Measurements from ENCODE around the gene PRKCH.
A peak's percentile ranks its signal among the peaks of the same experiment; 100 is the strongest.

PRKCH gene

DNA sequence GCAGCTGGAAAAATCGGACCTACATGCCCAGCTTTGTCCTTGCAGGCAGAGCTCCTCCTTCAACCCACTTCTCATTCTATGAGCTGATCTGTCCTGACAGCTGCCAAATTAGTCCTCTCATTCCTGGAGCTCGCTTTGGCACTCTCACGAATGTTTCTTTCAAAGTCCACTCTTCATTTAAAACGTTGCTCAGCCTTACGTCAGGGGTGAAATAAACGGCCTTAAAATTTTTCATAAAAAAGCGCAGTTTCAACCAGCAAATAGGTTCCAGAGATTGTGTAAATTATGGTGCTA is 253.1 kb downstream of the PRKCH start:
- ChIA-PET CTCF (no interaction called here), POLR2A (no interaction called here)
- peaks cover 10% of the 10 kb centered on the region for H3K4me1 ChIP-seq (ENCODE audit: control insufficient read depth, insufficient read depth, low read length)
- no peaks in the 10 kb centered on the region for H3K36me3 ChIP-seq (ENCODE audit: control insufficient read depth in 2 of 2, insufficient read depth in 1 of 2, low read length in 2 of 2)
- H3K9me3 ChIP-seq (ENCODE audit: control insufficient read depth, insufficient read depth, low read depth, low read length): no peaks in the 10 kb centered on the region
- no peak overlapping the region for H3K27ac ChIP-seq (ENCODE audit: extremely low read depth, low read depth, low read length)
- no peak for TF ChIP-seq ZNF777 (tag by site-specific recombination; IDR thresholded peaks at IDR 0.05; ENCODE audit: borderline replicate concordance)
- TF ChIP-seq, protein P1, sequence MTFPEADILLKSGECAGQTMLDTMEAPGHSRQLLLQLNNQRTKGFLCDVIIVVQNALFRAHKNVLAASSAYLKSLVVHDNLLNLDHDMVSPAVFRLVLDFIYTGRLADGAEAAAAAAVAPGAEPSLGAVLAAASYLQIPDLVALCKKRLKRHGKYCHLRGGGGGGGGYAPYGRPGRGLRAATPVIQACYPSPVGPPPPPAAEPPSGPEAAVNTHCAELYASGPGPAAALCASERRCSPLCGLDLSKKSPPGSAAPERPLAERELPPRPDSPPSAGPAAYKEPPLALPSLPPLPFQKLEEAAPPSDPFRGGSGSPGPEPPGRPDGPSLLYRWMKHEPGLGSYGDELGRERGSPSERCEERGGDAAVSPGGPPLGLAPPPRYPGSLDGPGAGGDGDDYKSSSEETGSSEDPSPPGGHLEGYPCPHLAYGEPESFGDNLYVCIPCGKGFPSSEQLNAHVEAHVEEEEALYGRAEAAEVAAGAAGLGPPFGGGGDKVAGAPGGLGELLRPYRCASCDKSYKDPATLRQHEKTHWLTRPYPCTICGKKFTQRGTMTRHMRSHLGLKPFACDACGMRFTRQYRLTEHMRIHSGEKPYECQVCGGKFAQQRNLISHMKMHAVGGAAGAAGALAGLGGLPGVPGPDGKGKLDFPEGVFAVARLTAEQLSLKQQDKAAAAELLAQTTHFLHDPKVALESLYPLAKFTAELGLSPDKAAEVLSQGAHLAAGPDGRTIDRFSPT (tag by site-specific recombination; IDR thresholded peaks at IDR 0.05): no peak
- TF ChIP-seq, protein P2, sequence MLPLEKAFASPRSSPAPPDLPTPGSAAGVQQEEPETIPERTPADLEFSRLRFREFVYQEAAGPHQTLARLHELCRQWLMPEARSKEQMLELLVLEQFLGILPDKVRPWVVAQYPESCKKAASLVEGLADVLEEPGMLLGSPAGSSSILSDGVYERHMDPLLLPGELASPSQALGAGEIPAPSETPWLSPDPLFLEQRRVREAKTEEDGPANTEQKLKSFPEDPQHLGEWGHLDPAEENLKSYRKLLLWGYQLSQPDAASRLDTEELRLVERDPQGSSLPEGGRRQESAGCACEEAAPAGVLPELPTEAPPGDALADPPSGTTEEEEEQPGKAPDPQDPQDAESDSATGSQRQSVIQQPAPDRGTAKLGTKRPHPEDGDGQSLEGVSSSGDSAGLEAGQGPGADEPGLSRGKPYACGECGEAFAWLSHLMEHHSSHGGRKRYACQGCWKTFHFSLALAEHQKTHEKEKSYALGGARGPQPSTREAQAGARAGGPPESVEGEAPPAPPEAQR (tag by site-specific recombination; IDR thresholded peaks at IDR 0.05): no peak
- TF ChIP-seq, protein P3, sequence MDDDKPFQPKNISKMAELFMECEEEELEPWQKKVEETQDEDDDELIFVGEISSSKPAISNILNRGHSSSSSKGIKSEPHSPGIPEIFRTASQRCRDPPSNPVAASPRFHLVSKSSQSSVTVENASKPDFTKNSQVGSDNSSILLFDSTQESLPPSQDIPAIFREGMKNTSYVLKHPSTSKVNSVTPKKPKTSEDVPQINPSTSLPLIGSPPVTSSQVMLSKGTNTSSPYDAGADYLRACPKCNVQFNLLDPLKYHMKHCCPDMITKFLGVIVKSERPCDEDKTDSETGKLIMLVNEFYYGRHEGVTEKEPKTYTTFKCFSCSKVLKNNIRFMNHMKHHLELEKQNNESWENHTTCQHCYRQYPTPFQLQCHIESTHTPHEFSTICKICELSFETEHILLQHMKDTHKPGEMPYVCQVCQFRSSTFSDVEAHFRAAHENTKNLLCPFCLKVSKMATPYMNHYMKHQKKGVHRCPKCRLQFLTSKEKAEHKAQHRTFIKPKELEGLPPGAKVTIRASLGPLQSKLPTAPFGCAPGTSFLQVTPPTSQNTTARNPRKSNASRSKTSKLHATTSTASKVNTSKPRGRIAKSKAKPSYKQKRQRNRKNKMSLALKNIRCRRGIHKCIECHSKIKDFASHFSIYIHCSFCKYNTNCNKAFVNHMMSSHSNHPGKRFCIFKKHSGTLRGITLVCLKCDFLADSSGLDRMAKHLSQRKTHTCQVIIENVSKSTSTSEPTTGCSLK (tag by site-specific recombination; IDR thresholded peaks at IDR 0.05): no peak
- H3K4me3 ChIP-seq (ENCODE audit: low read depth, low read length): no peak overlapping the region

DNA sequence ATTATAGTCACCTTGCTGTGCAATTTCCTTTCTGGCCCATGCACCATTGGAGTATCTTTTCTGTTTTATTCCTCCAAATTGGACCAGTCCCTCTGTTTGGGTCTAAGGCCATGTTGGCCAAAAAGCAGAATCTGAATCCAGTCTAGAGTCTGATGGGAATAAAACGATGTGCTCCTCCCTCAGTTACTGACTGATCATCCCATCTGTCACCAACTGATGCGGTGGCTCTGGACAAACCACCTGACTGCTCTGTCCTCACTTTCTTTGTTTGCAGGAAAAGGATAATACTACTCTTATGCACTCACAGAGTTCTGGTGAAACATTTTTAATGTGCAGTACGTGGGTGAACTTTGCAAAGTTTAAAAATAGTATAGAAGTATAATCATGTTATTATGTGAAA is 253.7 kb downstream of the PRKCH start:
- no peak overlapping the region for H3K27ac ChIP-seq (ENCODE audit: extremely low read depth, low read depth, low read length)
- ChIA-PET POLR2A (no interaction called here), CTCF (no interaction called here)
- no peaks in the 10 kb centered on the region for H3K9me3 ChIP-seq (ENCODE audit: control insufficient read depth, insufficient read depth, low read depth, low read length)
- H3K4me1 ChIP-seq (ENCODE audit: control insufficient read depth, insufficient read depth, low read length): peaks cover 10% of the 10 kb centered on the region
- no peaks in the 10 kb centered on the region for H3K36me3 ChIP-seq (ENCODE audit: control insufficient read depth in 2 of 2, insufficient read depth in 1 of 2, low read length in 2 of 2)
- no peak for TF ChIP-seq ZNF791 (tag by site-specific recombination; IDR thresholded peaks at IDR 0.05)
- no peak overlapping the region for H3K4me3 ChIP-seq (ENCODE audit: low read depth, low read length)

DNA sequence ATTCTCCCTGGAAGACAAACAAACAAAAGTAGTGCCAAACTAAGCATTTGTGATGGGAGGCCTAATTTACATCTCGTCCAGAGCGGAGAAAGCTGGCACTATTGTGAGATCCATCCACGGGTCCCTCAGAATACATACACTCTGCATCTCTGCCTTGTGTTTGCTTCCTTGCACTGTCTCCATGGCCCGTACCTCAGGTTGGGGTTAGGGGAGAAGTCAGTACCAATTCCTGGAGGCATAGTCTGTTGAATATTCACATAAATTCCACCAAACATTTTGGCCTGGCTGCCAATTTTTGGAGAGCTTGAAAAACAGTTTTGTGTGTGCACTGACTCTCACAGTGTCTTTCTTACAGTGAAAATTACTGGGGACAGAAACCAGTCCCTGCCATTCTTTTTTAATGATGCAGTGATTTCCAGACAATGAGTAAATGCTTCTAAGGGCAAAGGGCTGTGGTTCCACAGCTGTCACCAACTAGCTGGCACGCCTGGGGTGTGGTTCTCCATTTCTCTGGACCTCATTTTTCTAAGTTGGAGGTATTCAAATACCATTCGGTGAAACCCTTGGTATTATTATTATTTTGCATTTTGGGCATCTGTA is 254.3 kb downstream of the PRKCH start:
- H3K9me3 ChIP-seq (ENCODE audit: control insufficient read depth, insufficient read depth, low read depth, low read length): no peaks in the 10 kb centered on the region
- H3K4me1 ChIP-seq (ENCODE audit: control insufficient read depth, insufficient read depth, low read length): peaks cover 10% of the 10 kb centered on the region
- no peak overlapping the region for H3K4me3 ChIP-seq (ENCODE audit: low read depth, low read length)
- TF ChIP-seq, protein P1 (tag by site-specific recombination; IDR thresholded peaks at IDR 0.05): no peak
- TF ChIP-seq KLF1 (tag by site-specific recombination; IDR thresholded peaks at IDR 0.05): 0 out of 2 replicates have a peak, but pooled peaks have one; percentile 46
- ChIA-PET CTCF (no interaction called here), POLR2A (no interaction called here)
- no peak overlapping the region for H3K27ac ChIP-seq (ENCODE audit: extremely low read depth, low read depth, low read length)
- no peaks in the 10 kb centered on the region for H3K36me3 ChIP-seq (ENCODE audit: control insufficient read depth in 2 of 2, insufficient read depth in 1 of 2, low read length in 2 of 2)

DNA sequence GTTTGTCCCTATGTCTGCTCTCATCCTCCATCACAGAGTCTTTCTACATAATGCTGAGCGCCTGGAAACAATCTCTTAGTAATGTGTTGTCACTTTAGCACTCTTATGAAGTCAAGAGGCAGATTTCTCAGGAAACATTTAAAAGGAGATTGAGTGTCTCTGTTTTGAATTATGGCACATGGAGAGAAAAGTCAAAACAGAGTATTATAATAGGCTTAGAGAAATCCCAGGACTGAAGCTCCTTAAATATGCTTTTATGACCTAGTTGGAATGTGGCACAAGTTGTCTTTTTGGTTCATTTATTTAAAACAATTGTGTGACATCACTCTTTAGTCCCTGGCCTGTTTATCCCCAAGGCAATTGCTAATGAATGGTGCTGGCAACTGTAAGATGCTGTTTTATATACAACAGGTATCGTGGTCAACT is 256.1 kb downstream of the PRKCH start:
- H3K36me3 ChIP-seq (ENCODE audit: control insufficient read depth in 2 of 2, insufficient read depth in 1 of 2, low read length in 2 of 2): no peaks in the 10 kb centered on the region
- H3K27ac ChIP-seq (ENCODE audit: extremely low read depth, low read depth, low read length): no peak overlapping the region
- H3K4me1 ChIP-seq (ENCODE audit: control insufficient read depth, insufficient read depth, low read length): peaks cover 10% of the 10 kb centered on the region
- ChIA-PET POLR2A (no interaction called here), CTCF (no interaction called here)
- H3K4me3 ChIP-seq (ENCODE audit: low read depth, low read length): no peak overlapping the region
- H3K9me3 ChIP-seq (ENCODE audit: control insufficient read depth, insufficient read depth, low read depth, low read length): no peaks in the 10 kb centered on the region
- TF ChIP-seq ZNF366 (tag by site-specific recombination; conservative IDR thresholded peaks at IDR 0.05) (peak; percentile 33; the same call in 1 of the 2 replicates), ZNF157 (tag by site-specific recombination; IDR thresholded peaks at IDR 0.05) (no peak), MEIS1 (CRISPR knock-in tag; IDR thresholded peaks at IDR 0.05; ENCODE audit: borderline replicate concordance) (no peak), KLF8 (tag by site-specific recombination; IDR thresholded peaks at IDR 0.05) (peak; percentile 69), OSR2 (tag by site-specific recombination; IDR thresholded peaks at IDR 0.05) (peak; percentile 57; the same call in 1 of the 2 replicates)
- TF ChIP-seq, protein P4, sequence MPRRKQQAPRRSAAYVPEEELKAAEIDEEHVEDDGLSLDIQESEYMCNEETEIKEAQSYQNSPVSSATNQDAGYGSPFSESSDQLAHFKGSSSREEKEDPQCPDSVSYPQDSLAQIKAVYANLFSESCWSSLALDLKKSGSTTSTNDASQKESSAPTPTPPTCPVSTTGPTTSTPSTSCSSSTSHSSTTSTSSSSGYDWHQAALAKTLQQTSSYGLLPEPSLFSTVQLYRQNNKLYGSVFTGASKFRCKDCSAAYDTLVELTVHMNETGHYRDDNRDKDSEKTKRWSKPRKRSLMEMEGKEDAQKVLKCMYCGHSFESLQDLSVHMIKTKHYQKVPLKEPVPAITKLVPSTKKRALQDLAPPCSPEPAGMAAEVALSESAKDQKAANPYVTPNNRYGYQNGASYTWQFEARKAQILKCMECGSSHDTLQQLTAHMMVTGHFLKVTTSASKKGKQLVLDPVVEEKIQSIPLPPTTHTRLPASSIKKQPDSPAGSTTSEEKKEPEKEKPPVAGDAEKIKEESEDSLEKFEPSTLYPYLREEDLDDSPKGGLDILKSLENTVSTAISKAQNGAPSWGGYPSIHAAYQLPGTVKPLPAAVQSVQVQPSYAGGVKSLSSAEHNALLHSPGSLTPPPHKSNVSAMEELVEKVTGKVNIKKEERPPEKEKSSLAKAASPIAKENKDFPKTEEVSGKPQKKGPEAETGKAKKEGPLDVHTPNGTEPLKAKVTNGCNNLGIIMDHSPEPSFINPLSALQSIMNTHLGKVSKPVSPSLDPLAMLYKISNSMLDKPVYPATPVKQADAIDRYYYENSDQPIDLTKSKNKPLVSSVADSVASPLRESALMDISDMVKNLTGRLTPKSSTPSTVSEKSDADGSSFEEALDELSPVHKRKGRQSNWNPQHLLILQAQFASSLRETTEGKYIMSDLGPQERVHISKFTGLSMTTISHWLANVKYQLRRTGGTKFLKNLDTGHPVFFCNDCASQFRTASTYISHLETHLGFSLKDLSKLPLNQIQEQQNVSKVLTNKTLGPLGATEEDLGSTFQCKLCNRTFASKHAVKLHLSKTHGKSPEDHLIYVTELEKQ (tag by site-specific recombination; IDR thresholded peaks at IDR 0.05; ENCODE audit: borderline replicate concordance): peak; percentile 42; the same call in 1 of the 2 replicates
- TF ChIP-seq, protein P5, sequence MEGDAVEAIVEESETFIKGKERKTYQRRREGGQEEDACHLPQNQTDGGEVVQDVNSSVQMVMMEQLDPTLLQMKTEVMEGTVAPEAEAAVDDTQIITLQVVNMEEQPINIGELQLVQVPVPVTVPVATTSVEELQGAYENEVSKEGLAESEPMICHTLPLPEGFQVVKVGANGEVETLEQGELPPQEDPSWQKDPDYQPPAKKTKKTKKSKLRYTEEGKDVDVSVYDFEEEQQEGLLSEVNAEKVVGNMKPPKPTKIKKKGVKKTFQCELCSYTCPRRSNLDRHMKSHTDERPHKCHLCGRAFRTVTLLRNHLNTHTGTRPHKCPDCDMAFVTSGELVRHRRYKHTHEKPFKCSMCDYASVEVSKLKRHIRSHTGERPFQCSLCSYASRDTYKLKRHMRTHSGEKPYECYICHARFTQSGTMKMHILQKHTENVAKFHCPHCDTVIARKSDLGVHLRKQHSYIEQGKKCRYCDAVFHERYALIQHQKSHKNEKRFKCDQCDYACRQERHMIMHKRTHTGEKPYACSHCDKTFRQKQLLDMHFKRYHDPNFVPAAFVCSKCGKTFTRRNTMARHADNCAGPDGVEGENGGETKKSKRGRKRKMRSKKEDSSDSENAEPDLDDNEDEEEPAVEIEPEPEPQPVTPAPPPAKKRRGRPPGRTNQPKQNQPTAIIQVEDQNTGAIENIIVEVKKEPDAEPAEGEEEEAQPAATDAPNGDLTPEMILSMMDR (tag by site-specific recombination; IDR thresholded peaks at IDR 0.05): no peak
